NCI-H82 (cell line): ENCODE data around the gene CPNE7.

Source experiments
- DNase-seq: peaks from one replicate; lab custom pipeline; 2025; lab: John Stamatoyannopoulos, UW

CPNE7 gene

GRCh38 chr16:89575247-89576152, at the start of gene CPNE7:
Gene CPNE7, plus strand, starts transcription at chr16:89575758. Its CDS starts 140 bp downstream, at chr16:89575898.
- peak; percentile 35 for DNase-seq

DNA sequence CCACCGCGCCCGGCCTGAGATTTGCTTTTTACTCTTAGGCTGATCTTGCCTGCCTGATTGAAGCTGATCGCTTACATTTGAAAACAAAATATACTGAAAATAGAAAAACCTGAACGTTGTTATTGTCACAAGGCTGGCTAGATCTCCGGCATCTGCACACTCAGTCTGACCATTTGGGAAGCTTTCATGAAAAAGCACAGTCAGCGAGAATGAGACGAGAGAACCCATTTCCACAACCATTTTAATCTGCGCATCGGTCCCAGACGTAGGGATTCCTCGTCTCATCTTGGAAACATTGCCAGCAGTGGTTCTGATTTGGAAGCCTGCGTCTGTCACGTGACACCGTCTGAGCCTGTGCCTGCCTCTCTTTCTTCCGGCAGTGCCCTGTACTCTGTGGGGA, 46.5 kb upstream of the CPNE7 start:
- DNase-seq = no peak

- DNase-seq = no peak
These were observed 44.9 kb upstream of the CPNE7 start for GRCh38 chr16:89530401-89531381.

- DNase-seq = no peak
These were observed 43.6 kb upstream of the CPNE7 start for GRCh38 chr16:89531821-89532526.

DNA sequence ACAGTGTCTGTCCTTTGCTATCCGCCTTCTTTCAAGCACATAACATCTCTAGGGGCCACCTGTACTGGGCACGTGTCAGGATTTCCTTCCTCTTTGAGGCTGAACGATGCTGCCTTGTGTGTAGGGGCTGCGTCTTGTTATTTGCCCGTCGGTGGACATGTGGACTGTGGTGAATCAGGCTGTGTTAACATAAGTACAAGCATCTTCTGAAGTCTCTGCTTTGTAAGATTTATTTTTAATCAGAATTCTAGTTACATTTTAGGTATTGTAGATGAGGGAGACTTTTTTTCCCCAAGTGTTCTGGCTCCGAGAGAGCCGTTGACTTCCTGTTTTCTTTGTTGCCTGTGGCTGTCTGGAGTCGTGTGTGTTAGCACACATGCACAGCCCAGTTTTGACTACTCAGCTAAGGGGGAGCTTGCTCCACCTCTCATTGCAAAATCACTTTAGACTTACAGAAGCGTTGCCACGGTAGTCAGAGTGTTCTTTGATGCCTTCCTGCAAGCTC, 41.3 kb upstream of the CPNE7 start:
- DNase-seq = no peak

GRCh38 chr16:89536371-89536770, 39.2 kb upstream of the CPNE7 start:
- no peak for DNase-seq

DNA sequence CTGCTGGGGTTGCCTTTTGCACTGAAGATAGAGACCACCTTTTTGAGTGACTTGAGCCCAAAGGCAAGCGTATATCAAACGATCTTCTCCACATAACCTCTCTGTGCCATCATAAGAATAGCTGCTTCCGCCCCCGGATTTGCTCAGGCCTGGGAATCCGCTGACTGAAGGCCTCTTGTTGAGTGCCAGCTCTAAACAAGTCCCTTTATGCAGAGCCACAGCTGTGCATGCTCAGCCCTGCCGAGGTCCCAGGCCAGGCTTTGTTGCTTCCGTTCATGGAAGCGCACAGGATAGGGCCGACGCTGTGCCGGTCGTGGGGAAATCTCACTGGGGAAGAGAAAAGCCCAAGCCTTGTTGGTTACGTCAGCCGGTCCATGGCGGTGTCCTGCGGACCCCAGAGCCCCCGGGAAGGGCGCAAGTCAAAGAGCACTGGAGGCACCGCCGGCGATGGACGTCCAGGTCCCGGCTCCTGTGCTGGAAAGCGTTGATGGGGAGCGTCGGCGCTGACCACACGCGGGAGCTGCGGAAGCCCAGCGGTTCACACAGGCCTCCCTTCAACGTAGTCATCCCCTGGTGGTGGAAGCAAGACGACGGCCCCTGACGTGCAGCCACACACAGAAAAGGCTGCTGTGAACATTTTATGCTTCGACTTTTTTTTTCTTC, 38.5 kb upstream of the CPNE7 start:
- DNase-seq = no peak

DNA sequence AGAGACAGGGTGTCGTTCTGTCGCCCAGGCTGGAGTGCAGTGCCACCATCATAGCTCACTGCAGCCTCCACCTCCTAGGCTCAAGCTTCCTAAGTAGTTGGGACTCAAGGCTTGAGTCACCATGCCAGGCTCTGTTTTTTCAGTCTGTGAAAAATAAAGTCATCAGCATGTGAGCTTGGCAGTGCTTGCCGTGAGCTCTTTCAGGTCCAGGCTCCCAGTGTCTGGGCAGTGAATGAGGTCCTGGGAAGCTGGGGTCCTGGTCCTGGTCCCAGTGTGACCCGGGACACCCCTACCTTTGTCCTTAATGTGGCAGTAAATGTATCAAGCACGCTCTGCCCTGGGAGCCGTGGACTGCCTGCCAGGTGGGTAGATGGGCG, 38.0 kb upstream of the CPNE7 start:
- no peak for DNase-seq

GRCh38 chr16:89538286-89538685, 37.3 kb upstream of the CPNE7 start:
- no peak for DNase-seq

DNA sequence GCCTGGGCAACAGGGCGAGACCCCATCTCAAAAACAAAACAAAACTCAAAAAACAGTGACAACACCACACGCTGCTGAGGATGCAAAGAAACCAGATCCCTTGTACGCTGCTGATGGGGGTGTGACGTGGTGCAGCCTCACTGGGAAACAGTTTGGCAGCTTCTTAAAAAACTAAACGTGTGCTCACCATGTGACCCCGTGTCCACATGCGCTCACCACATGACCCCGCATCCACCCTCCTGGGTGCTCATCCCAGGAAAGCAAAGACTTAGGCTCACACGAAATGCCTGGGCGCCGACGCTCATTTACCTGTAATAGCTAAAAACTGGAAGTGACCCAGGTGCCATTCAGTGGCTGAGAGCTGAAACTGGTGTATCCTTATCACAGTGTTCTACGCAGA, 35.0 kb upstream of the CPNE7 start:
- DNase-seq = no peak

GRCh38 chr16:89541792-89542191, 33.8 kb upstream of the CPNE7 start:
- no peak for DNase-seq

DNA sequence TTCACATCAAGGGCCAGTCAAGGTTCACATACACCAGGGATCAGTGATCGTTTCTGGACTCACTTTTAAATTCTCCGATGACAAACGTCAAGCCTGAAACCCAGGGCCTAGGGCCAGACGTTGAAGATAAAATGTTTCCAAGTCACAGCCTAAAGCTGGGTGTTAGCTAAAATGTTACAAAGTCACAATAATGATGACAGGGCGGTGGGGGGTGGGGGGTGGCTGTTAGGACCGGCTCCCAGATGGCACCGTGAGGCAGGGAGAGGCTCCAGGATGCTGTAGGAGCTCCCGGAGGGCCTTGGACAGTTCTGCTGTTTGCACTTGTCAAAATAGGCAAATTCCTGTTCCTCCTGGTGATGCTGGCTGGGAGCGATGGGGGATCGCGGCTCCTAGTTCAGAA, 31.4 kb upstream of the CPNE7 start:
- no peak for DNase-seq

DNA sequence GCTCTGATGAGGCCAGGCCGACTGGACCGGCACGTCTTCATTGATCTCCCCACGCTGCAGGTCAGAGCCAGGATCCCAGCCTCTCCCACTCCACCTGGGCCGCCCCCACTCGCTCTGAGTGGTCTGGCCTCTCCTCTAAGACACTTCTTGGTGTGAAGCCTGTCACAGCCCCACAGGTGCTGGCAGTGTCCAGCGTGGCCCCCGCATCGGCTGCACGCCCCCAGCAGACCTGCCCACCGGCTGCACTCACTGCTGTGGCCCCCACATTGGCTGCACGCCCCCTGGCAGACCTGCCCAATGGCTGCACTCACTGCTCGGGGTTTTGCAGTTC, 30.9 kb upstream of the CPNE7 start:
- DNase-seq = no peak

GRCh38 chr16:89545044-89545830, 30.3 kb upstream of the CPNE7 start:
- no peak for DNase-seq

DNA sequence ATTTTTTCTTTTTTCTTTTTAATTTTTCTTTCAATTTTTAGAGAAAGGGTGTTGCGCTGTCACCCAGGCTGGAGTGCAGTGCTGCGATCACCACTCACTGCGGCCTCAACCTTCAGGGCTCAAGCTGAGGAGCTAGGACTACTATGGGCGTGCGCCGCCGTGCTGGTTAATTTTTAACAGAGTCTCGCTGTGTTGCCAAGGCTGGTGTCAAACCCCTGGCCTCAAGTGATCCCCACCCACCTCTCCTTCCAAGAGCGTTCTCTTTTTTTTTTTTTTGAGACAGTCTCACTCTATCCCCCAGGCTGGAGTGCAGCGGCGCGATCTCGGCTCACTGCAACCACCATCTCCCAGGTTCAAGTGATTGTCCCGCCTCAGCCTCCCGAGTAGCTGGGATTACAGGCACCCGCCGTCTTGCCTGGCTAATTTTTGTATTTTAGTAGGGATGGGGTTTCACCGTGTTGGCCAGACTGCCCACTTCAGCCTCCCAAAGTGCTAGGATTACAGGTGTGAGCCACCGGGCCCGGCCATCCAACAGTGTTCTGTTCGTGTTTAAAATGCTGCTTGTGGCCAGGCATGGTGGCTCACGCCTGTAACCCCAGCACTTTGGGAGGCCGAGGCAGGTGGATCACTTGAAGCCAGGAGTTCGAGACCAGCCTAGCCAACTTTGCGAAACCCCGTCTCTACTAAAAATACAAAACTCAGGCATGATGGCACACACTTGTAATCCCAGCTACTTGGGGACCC, 29.6 kb upstream of the CPNE7 start:
- no peak for DNase-seq

GRCh38 chr16:89546781-89547180, 28.8 kb upstream of the CPNE7 start:
- no peak for DNase-seq

- DNase-seq = no peak
These were observed 28.3 kb upstream of the CPNE7 start for GRCh38 chr16:89547291-89547690.

- no peak for DNase-seq
These were observed 27.7 kb upstream of the CPNE7 start for GRCh38 chr16:89547860-89548259.

- DNase-seq = no peak
These were observed 27.1 kb upstream of the CPNE7 start for GRCh38 chr16:89548344-89549006.
